Gastroesophageal sphincter (tissue), 3 donors: ENCODE results near the gene EBF4.

Source experiments
- CTCF ChIP-seq, 4 experiments: fragments of 200-600 bp in 2 of 4; fragments of 450-650 bp in 2 of 4; sonication (generic) in 1 of 4; IDR thresholded peaks; one replicate each; pipeline ENCODE4 v1.5.1; 2017 to 2019; ENCODE audit warnings: antibody characterized with exemption in 4 of 4, mild to moderate bottlenecking in 2 of 4, moderate library complexity in 2 of 4
- POLR2A ChIP-seq, 2 donors: fragments of 450-650 bp; IDR thresholded peaks; one replicate each; pipeline ENCODE4 v1.6.1; 2017; ENCODE audit warnings: antibody characterized with exemption in 2 of 2, mild to moderate bottlenecking in 2 of 2, moderate library complexity in 1 of 2

GRCh38 chr20:2749951-2750490 is 57.4 kb downstream of the EBF4 start:
- TF ChIP-seq POLR2A (IDR thresholded peaks at IDR 0.05): no peak
- no peak for TF ChIP-seq CTCF (IDR thresholded peaks at IDR 0.05)
